HG02678 (cell line): ENCODE measurements around the gene POLR2A.
"Not testable (repeated sequence)": the region's sequence is repeated elsewhere in the genome, so short reads cannot be mapped to it uniquely, and the experiment has no call there.

ENCODE experiments used
- ATAC-seq: cut with Tn5 transposase; IDR thresholded peaks from one replicate; pipeline ENCODE4 v1.9.1; 2021; ENCODE audit warnings: mild to moderate bottlenecking, moderate library complexity; ENCODE audit not compliant: unreplicated experiment

Gene POLR2A

GRCh38 chr17:7459961-7460545 is 24.1 kb upstream of the POLR2A start:
- ATAC-seq = no peak

- ATAC-seq = no peak
Observed at GRCh38 chr17:7460850-7461660, 23.1 kb upstream of the POLR2A start.

GRCh38 chr17:7462474-7463371 is 21.4 kb upstream of the POLR2A start:
- ATAC-seq = no peak

- no peak for ATAC-seq
Observed at GRCh38 chr17:7463372-7463846, 20.8 kb upstream of the POLR2A start.

- no peak for ATAC-seq
Observed at GRCh38 chr17:7464081-7464480, 20.1 kb upstream of the POLR2A start.

GRCh38 chr17:7465597-7466275 is 18.4 kb upstream of the POLR2A start:
- no peak for ATAC-seq

GRCh38 chr17:7466318-7466638 is 17.9 kb upstream of the POLR2A start:
- ATAC-seq = no peak

- ATAC-seq = no peak
Observed at GRCh38 chr17:7466639-7467341, 17.4 kb upstream of the POLR2A start.

- ATAC-seq = no peak
Observed at GRCh38 chr17:7467498-7467897, 16.7 kb upstream of the POLR2A start.

GRCh38 chr17:7468290-7468689 is 15.9 kb upstream of the POLR2A start:
- no peak for ATAC-seq

- ATAC-seq = no peak
Observed at GRCh38 chr17:7468804-7469389, 15.3 kb upstream of the POLR2A start.

GRCh38 chr17:7469843-7470242 is 14.3 kb upstream of the POLR2A start:
- ATAC-seq = not testable (repeated sequence)

- not testable (repeated sequence) for ATAC-seq
Observed at GRCh38 chr17:7470457-7470973, 13.7 kb upstream of the POLR2A start.

GRCh38 chr17:7471729-7472128 is 12.4 kb upstream of the POLR2A start:
- ATAC-seq = no peak

GRCh38 chr17:7474767-7475166 is 9.4 kb upstream of the POLR2A start:
- not testable (repeated sequence) for ATAC-seq

GRCh38 chr17:7475764-7476422 is 8.3 kb upstream of the POLR2A start:
- no peak for ATAC-seq

GRCh38 chr17:7476494-7476893 is 7.7 kb upstream of the POLR2A start:
- no peak for ATAC-seq

- no peak for ATAC-seq
Observed at GRCh38 chr17:7476951-7477350, 7.2 kb upstream of the POLR2A start.
